ENCODE data around the gene ESRRG. TPM values are rescaled to one million over a fixed set of nuclear protein-coding genes. Genes with fewer than 3 reads are reported as not detected.

Gene ESRRG
- total and polyA plus RNA-seq, 2 of the 8 experiments (the other 6 are each of a cell fraction or from before 2014, with no cell fraction given) = 0.59 to 1.4 TPM

GRCh38 chr1:216535059-216535458, 188.2 kb downstream of the ESRRG start:
- DNase-seq (ENCODE audit: low read depth in 1 of 2, low spot score in 2 of 2) (no peak), FAIRE-seq (no peak)
- H3K4me1 ChIP-seq (replicated peaks in 1 of 4; ENCODE audit: control insufficient read depth in 3 of 4, insufficient read depth in 4 of 4, low read length in 3 of 4) = peaks cover 0 to 3% (median 2%) of the 10 kb centered on the region in 4 experiments; a peak in 2 of 7 replicates
- H3K4me3 ChIP-seq (ENCODE audit: extremely low read depth in 1 of 4, insufficient read depth in 2 of 4, low read depth in 3 of 4, low read length in 4 of 4) = no peak overlapping the region
- H3K36me3 ChIP-seq (ENCODE audit: control insufficient read depth in 2 of 4, insufficient read depth in 4 of 4, low read length in 3 of 4) = no peaks in the 10 kb centered on the region
- CTCF ChIA-PET (ENCODE audit: partially characterized antibody) = no interaction called here
- H2BK5ac ChIP-seq (ENCODE audit: low read depth, low read length) = no peak overlapping the region
- no peaks in the 10 kb centered on the region for H3K27me3 ChIP-seq (replicated peaks in 1 of 4; ENCODE audit: control insufficient read depth in 3 of 4, extremely low read depth in 1 of 4, insufficient read depth in 3 of 4, low read length in 3 of 4)
- no peak overlapping the region for H3K18ac ChIP-seq (ENCODE audit: extremely low read depth, low read length)
- no peak overlapping the region for H2BK120ac ChIP-seq (replicated peaks; ENCODE audit: low read depth, low read length)
- H2BK15ac ChIP-seq (ENCODE audit: low read length) = no peak overlapping the region
- H2AK5ac ChIP-seq (ENCODE audit: low read depth, low read length) = no peak overlapping the region
- H4K20me1 ChIP-seq (replicated peaks in 1 of 2; ENCODE audit: control insufficient read depth in 1 of 2, insufficient read depth in 2 of 2, low read length in 2 of 2) = no peaks in the 10 kb centered on the region
- TF ChIP-seq CTBP2 (IDR thresholded peaks at IDR 0.05; ENCODE audit: borderline replicate concordance, insufficient read depth, insufficient read length, low read length) = no peak
- H3K23ac ChIP-seq (ENCODE audit: insufficient read length) = no peak overlapping the region
- H3K4me2 ChIP-seq (ENCODE audit: insufficient read depth in 1 of 2, low read depth in 2 of 2, low read length in 2 of 2) = no peak overlapping the region
- no peak overlapping the region for H3K56ac ChIP-seq (replicated peaks; ENCODE audit: insufficient read length, low read depth, low read length)
- no peak overlapping the region for H4K8ac ChIP-seq (ENCODE audit: extremely low read depth, insufficient read depth, low read length)
- no peak overlapping the region for H2BK12ac ChIP-seq (ENCODE audit: low read depth, low read length)
- 80% methylated on average over 1 of the region's 1 CpG; no CpG with 5 or more reads in 1 of the 2 experiments for WGBS, 2 experiments (ENCODE audit: extremely low coverage in 1 of 2, insufficient coverage in 1 of 2, insufficient read length in 1 of 2, insufficient replicate concordance in 2 of 2, low coverage in 1 of 2, low lambda C conversion rate in 2 of 2, missing lambda C conversion rate in 1 of 2)
- no peak overlapping the region for H3K14ac ChIP-seq (ENCODE audit: insufficient read length)
- H2AFZ ChIP-seq (ENCODE audit: low read length) = no peak overlapping the region
- no peak overlapping the region for H4K5ac ChIP-seq (ENCODE audit: insufficient read length, low read depth, low read length)
- POLR2A ChIA-PET (ENCODE audit: partially characterized antibody) = interaction anchor here (1.1 kb wide), 1 partner anchor 21 kb away, joined by 3 read pairs; no protein-coding TSS in a partner anchor
- H3K79me1 ChIP-seq (ENCODE audit: low read depth, low read length) = no peaks in the 10 kb centered on the region
- no peak overlapping the region for H4K91ac ChIP-seq (replicated peaks; ENCODE audit: insufficient read length, low read length)
- no peaks in the 10 kb centered on the region for H3K79me2 ChIP-seq (ENCODE audit: control insufficient read depth in 1 of 2, insufficient read depth in 2 of 2, low read length in 2 of 2)
- H3K9me3 ChIP-seq (ENCODE audit: insufficient read depth in 2 of 2, low read depth in 1 of 2, low read length in 1 of 2) = no peaks in the 10 kb centered on the region
- H3K27ac ChIP-seq (ENCODE audit: low read depth, low read length) = no peak overlapping the region
- H3K9ac ChIP-seq (replicated peaks in 1 of 4; ENCODE audit: extremely low read depth in 1 of 4, low read depth in 3 of 4, low read length in 3 of 4) = no peak overlapping the region; a peak in 2 of 7 replicates
- H3K4ac ChIP-seq (replicated peaks; ENCODE audit: insufficient read length, low read depth, low read length) = no peak overlapping the region
- peaks cover 2% of the 10 kb centered on the region; the same call in 1 of the 2 replicates for H3K23me2 ChIP-seq (ENCODE audit: low read depth, low read length)
- H2BK20ac ChIP-seq (ENCODE audit: low read length) = no peak overlapping the region

All from H1 (cell line).